ENCODE results near the gene CDHR3.

DNA sequence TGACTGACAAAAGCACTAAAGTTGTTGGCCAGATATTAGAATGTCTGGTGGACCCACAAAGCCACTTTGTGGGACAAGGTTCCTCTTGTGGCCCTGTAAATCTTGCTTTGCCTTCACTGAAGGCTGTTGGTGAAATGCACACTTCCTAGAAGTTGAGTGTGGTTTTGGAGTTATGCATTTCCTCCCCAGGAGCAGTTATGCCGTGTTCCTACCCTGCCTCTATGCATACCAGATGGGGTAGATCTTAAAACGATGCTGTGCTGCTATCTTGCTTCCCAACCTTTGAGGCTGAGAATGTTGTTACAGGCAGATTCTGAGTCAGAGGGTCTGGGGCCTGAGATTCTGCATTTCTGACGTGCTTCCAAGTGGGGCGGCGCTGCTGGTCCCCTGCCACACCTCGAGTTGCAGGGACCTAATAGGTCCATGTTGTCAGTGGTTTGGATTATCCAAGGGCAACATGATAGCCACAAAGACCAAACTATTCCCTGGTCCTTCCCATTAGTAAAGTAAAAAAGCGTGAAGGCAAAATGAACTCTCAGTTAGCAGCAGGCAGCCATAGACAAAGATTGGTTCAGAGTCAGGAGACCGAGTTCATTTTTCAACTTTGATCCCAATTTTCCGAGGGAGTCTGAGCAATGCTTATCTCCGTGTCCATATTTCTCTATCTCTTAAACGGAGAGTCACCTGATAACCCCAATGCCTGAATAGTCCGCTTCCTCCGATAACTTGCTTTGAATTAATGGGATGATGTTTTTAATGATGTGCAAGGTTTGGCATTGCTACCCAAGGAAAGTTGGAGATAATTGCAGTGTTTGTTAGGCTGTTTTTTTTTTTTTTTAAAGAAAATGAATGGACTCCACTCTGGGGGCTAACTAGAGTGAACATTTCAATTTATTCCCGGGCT is 55.8 kb downstream of the CDHR3 start:
- TF ChIP-seq EZH2 (IDR thresholded peaks at IDR 0.05; ENCODE audit: borderline replicate concordance, low read length), result no peak
- TF ChIP-seq, protein P1, sequence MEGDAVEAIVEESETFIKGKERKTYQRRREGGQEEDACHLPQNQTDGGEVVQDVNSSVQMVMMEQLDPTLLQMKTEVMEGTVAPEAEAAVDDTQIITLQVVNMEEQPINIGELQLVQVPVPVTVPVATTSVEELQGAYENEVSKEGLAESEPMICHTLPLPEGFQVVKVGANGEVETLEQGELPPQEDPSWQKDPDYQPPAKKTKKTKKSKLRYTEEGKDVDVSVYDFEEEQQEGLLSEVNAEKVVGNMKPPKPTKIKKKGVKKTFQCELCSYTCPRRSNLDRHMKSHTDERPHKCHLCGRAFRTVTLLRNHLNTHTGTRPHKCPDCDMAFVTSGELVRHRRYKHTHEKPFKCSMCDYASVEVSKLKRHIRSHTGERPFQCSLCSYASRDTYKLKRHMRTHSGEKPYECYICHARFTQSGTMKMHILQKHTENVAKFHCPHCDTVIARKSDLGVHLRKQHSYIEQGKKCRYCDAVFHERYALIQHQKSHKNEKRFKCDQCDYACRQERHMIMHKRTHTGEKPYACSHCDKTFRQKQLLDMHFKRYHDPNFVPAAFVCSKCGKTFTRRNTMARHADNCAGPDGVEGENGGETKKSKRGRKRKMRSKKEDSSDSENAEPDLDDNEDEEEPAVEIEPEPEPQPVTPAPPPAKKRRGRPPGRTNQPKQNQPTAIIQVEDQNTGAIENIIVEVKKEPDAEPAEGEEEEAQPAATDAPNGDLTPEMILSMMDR (conservative IDR thresholded peaks at IDR 0.05 in 1 of 2, IDR thresholded peaks at IDR 0.05 in 1 of 2; ENCODE audit: extremely low read depth in 1 of 2, insufficient read depth in 1 of 2, low read depth in 1 of 2, low read length in 2 of 2), result no peak

Data from mammary epithelial cell (primary cell).